MG63 (cell line): Measurements from ENCODE around the gene TMEM100. TPM values are rescaled to one million over a fixed set of nuclear protein-coding genes. Genes with fewer than 3 reads are reported as not detected.

Experiments used
- DNase-seq: peaks from one replicate; pipeline ENCODE4 v3.0.0-alpha.2; 2020
- H3K27me3 ChIP-seq: fragments of 250-450 bp; sonication (Bioruptor Pico); 2 replicates; pipeline ENCODE4 v1.5.1; 2020; ENCODE audit warnings: mild to moderate bottlenecking, moderate library complexity
- H3K36me3 ChIP-seq: fragments of 250-450 bp; sonication (Bioruptor Pico); 2 replicates; pipeline ENCODE4 v1.5.1; 2020; ENCODE audit warnings: mild to moderate bottlenecking, moderate library complexity
- H3K4me3 ChIP-seq: fragments of 250-450 bp; sonication (Bioruptor Pico); 2 replicates; pipeline ENCODE4 v1.5.1; 2020; ENCODE audit warnings: mild to moderate bottlenecking, moderate library complexity
- H3K9me3 ChIP-seq: fragments of 250-450 bp; sonication (Bioruptor Pico); 2 replicates; pipeline ENCODE4 v1.5.1; 2020; ENCODE audit warnings: mild to moderate bottlenecking, moderate library complexity
- total RNA-seq: library from RNA; depleted of rRNA; stranded (reverse); fragments of >200 nt; shearing (Covaris generic); gene quantifications from 2 replicates; pipeline ENCODE4 v1.2.3, GENCODE V29; 2014; ENCODE audit warnings: low replicate concordance

Gene TMEM100
- total RNA-seq, 1 experiment from 2014 or later: not detected

DNA sequence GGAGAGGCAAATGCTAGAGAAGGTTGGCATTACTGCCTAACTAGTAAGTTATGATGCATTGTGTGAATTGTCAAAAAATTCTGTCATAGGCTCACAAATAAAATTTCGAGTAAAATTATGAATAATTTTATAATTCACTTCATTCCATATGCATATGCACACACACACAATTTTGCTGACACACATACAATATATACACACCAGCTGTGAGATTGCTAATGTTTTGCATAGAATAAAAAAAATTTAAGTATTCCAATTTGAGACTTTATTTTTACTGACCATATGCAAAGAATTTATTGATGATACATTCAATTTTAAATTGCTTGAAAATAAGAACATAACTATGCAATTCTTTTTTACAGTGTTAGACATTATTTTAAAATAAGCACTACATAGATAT lies 6.8 kb upstream of the TMEM100 start:
- Histone ChIP-seq H3K4me3 (no peak overlapping the region), H3K27me3 (no peaks in the 10 kb centered on the region; the same call in 1 of the 2 replicates), H3K9me3 (no peaks in the 10 kb centered on the region), H3K36me3 (no peaks in the 10 kb centered on the region)
- DNase-seq: no peak

DNA sequence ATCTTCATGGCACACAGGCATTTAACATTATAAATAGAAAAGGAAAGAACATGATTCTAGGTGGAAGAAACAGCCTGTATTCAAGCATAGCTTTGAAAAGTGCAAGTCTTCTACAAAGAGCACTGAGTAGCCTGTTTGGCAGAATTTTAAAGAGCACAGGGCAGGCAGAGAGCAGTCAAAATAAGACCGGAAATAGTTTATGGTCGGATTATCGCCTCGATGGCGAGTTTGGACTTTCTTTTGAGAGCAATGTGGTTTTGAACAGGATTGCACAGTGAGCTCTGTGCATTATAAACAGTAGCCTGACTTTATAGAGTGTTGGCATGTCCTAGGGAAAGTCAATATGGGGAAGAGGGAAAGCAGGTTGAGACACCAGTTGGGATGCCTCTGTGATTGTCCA lies 6.2 kb upstream of the TMEM100 start:
- H3K4me3 ChIP-seq: no peak overlapping the region
- H3K27me3 ChIP-seq: no peaks in the 10 kb centered on the region; the same call in 1 of the 2 replicates
- no peaks in the 10 kb centered on the region for H3K36me3 ChIP-seq
- no peak for DNase-seq
- no peaks in the 10 kb centered on the region for H3K9me3 ChIP-seq

DNA sequence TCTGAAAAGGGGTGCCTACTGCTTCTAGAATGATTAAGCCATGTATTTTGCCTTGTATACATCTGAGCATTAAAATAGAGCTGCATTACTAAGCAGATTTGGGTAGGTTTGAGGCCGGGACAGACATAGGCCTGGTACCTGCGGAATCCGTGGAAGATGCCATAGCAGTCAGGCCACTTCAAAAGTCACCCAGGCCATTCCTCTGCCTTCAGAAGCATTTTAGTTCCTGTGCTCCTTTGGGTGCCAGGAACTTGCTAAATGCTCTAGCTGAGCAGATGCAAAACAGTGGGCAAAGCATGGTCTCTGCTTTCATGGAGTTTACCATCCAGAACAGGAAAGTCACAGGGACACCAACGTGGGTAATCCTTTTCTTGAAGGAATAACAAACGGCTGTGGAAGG lies 5.7 kb upstream of the TMEM100 start:
- H3K4me3 ChIP-seq: no peak overlapping the region
- H3K9me3 ChIP-seq: no peaks in the 10 kb centered on the region
- peaks cover 3% of the 10 kb centered on the region; the same call in 1 of the 2 replicates for H3K27me3 ChIP-seq
- H3K36me3 ChIP-seq: no peaks in the 10 kb centered on the region
- no peak for DNase-seq

DNA sequence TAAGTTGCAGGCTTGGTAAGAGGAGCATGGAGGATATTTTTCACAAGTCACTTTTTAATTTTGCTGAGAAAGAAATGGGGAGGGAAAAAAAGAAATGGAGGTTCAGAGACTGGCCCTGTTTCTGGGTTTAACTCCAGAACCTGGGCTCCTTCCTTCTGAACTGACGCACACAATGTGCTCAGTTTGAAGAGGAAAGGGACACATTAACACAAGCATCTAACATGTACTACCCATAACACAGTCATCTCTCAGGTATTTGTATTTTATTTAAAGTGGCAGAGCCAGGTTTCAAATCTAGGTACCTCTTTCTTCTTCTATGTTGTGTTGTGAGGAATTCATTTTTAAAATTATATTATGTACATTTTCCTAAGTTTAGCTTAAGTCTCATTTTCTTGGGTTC lies 5.3 kb upstream of the TMEM100 start:
- DNase-seq: no peak
- Histone ChIP-seq H3K4me3 (no peak overlapping the region), H3K27me3 (peaks cover 3% of the 10 kb centered on the region; the same call in 1 of the 2 replicates), H3K9me3 (no peaks in the 10 kb centered on the region), H3K36me3 (no peaks in the 10 kb centered on the region)

DNA sequence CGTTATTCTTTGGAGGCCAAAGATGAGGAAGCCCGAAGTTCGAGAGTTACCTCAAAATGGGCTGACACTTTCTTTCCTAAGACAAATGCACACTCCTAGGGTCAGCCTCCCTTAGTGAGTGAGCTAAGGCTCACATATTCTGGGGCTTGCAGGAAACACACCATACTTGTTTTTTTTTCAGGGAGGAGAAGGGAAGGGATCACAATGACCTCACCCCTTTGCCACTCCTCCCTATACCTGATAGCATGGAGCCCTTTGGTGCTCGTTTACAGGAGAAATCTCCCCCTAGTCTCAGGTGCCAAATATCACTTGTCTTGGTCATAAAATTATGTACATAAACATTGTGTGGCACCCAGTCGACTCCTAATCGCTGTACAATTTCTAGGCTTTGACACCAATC lies 4.6 kb upstream of the TMEM100 start:
- DNase-seq: no peak
- peaks cover 5% of the 10 kb centered on the region; the same call in 1 of the 2 replicates for H3K27me3 ChIP-seq
- no peaks in the 10 kb centered on the region for H3K9me3 ChIP-seq
- H3K4me3 ChIP-seq: no peak overlapping the region
- H3K36me3 ChIP-seq: no peaks in the 10 kb centered on the region

DNA sequence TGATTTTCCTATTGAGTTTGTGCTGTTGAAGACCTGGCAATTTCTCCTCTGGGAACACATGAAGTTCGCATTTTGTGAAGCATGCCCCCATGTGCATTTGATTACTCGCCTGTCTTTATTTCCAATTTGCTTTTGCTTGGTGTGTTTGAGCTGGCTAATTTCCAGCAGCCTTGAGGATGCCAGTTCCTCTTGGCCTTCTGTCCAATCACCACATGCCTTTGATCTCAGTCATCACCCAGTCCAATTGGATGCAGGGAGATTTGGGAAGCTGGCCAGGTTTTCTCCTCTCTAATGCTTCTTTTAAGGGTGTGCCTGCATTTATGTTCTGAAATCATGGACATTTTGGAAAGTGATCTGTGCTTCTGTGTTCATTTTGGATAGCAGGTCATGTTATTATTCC lies 3.8 kb upstream of the TMEM100 start:
- peak; percentile 81 for DNase-seq
- no peak overlapping the region for H3K4me3 ChIP-seq
- no peaks in the 10 kb centered on the region for H3K9me3 ChIP-seq
- no peaks in the 10 kb centered on the region for H3K36me3 ChIP-seq
- peaks cover 5% of the 10 kb centered on the region for H3K27me3 ChIP-seq

DNA sequence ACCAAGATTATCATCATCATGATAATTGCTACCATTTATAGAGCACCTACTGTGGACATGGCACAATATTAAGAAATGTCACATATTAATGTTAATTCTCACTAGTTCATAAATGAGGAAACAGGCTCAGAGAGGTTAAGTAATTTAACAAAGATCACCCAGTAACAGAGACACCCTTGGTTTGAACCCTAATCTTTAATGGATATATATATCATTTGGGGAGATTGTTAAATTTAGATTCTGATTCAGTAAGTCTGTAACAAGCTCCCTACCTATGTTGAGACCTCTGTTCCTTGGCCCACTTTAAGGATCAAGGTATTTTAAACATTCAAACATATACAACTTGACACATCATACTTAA lies 804 bp upstream of the TMEM100 start:
- no peak for DNase-seq
- no peaks in the 10 kb centered on the region for H3K36me3 ChIP-seq
- no peaks in the 10 kb centered on the region for H3K9me3 ChIP-seq
- H3K4me3 ChIP-seq: no peak overlapping the region
- H3K27me3 ChIP-seq: peaks cover 14% of the 10 kb centered on the region

DNA sequence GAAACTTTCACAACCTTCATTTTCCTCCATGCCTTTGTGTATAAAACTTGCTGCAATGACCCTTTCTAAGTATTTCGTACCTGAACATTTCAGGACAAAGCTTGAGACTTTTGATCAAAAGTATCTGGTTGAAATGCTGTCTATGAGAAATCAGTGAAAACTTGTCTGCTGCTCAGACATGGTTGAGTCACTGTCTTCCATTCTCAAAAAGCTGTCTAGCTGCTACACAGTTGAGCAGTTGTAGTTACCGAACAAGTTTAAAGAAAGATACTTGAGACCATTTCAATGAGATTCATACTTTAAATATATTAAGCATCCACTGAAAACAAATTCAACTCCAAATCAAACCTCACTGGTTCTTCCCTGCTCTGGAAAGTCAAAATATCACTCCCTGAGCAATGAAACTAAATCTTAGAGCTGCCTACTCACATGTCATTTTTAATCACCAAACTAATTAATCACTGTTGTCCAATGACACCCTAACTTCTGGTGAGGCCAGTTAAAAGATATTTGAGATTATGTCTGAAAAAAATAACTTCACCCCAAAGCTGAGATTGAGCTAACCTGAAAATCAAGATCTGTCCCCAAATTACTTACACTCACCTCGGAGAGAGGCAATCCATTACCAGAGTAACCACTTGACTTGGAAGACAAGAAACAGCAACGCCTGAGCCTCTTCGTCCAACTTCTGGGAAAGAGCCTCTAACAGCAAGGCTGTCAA lies 488 bp downstream of the TMEM100 start:
- H3K9me3 ChIP-seq: no peaks in the 10 kb centered on the region
- no peak for DNase-seq
- H3K4me3 ChIP-seq: no peak overlapping the region

DNA sequence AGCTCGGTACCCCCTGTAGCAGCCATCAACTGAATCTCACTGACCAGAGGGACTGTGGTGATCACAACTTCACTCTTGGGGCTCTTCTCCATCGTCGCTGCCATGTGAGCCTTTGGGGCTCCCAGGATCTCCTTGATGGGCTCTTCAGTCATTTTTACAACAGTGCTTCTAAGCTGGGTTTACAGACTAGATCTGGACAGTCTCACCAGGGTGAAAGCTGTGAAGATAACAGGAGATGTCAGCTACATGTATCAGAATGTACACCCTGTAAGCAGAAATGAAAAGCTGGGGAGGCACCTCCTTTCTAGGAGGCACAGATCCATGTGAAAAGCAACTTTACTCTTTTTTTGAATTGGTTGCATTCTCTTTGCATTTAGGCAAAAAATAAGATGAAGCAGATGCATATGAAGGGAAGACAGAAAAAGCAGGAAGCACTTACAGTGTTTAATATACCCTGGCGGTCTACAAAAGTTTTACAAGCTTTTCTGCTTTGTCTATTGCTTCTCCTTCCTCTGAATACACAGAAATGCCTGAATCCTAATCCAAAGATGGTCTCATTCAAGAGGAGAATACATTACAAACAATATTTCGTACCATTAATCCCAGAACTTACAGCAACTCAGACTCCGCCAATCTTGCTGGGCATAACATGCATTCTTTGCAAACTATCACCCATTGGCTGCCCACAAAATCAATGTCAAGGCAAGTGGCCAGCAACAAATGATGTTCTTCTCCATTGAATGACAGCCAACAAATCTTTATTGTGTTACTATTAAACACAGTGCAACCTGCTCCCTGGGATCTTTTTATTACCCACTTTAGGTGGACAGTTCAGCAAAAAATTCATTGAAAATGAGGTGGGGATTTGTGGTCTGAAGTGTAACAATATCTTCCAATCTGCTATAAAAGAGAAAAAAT lies 1.5 kb downstream of the TMEM100 start:
- no peaks in the 10 kb centered on the region for H3K36me3 ChIP-seq
- H3K27me3 ChIP-seq: peaks cover 16% of the 10 kb centered on the region
- H3K4me3 ChIP-seq: no peak overlapping the region
- H3K9me3 ChIP-seq: no peaks in the 10 kb centered on the region
- DNase-seq: no peak

More for the DNA sequence above, 488 bp downstream of the TMEM100 start:
- H3K27me3 ChIP-seq: peaks cover 16% of the 10 kb centered on the region
- H3K36me3 ChIP-seq: no peaks in the 10 kb centered on the region

DNA sequence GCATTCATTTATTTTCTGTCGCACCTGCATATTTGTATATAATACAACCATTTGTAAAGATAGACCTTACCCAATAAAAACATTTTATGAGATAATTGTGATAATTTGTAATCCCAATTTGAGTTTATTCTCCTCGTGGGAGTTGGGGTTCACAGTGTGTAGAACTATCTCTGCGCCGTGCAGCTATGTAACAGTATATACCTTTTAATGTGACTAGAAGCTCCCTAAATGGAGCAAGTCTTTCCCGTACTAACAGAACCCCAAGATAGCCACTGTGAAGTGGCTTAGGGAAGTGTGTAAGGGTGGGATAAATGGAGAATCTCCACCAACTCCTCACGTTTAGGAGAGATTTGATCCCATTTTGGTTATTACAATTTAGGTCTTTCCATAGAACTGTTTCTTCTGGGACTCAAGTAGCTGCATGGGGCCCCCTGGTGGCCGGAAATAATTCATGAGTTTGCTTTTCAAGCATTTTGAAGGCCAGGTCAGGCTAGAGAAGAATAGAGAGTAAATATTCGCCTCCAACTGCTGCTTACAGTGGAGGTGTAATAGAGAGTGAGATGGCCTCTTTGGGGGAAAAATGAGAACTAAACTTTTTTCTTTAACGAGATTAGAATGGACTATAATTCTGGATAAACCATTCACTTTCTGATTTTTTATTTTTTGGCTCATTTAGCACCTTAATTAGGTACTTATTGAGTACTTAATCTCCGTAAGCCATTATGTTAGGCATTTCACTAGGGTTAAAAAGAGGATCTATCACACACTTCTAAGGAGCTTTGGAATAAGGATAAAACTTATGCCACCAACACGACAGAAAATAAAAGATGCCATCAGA lies 4.5 kb downstream of the TMEM100 start:
- Histone ChIP-seq H3K9me3 (no peaks in the 10 kb centered on the region), H3K27me3 (peaks cover 13% of the 10 kb centered on the region), H3K4me3 (no peak overlapping the region), H3K36me3 (no peaks in the 10 kb centered on the region)
- DNase-seq: peak; percentile 55

DNA sequence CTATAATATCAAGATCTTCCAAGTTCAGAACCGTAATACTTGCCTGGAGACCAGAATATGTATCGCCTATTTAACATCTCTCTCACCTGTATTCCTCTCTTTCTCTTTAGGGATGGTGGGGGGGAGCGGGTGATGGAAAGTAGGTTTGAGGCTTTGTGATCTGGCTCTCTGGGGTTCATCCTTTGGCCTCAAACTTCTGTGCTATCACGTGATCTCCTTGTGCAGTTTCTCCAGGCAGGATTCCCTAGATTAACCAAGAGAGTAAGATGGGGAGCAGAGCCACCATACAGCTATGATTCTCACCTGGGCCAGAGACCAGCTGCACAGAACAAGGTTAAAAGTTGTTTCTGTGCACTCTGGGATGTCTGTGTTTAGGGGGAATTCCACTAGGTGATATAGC lies 5.2 kb downstream of the TMEM100 start:
- H3K27me3 ChIP-seq: peaks cover 12% of the 10 kb centered on the region
- no peaks in the 10 kb centered on the region for H3K9me3 ChIP-seq
- H3K4me3 ChIP-seq: no peak overlapping the region
- no peaks in the 10 kb centered on the region for H3K36me3 ChIP-seq
- no peak for DNase-seq

DNA sequence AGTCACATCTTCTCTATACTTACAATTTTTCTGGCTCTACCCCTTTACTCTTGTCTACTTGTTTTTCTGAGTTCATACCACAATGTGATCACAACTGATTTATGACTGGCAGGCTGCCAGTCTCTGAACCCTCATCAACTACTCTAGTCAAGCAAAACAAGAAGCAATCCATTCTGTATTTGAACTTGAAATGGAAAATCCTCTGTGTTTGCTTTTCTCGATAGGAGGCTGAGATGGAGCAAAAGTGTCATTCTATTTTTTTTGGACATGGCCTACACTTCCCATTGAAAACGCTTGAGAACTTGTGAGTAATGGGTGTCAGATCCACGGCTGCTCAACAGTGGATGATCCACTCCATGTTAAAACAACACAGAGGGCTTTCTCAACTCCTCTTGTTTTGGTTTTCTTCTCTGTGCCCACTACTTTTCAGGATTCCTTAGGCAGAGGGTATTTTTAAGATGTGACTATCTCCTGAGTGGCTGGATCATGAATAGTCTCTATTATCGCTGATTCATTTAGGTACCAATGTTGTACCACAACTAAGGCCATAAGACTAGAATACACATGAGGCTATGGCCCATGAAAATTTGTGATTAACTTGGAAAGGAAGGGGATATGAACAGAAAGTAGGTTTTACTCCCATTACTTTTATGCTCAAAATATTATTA lies 11.7 kb downstream of the TMEM100 start:
- H3K9me3 ChIP-seq: no peaks in the 10 kb centered on the region
- H3K36me3 ChIP-seq: no peaks in the 10 kb centered on the region
- DNase-seq: no peak

DNA sequence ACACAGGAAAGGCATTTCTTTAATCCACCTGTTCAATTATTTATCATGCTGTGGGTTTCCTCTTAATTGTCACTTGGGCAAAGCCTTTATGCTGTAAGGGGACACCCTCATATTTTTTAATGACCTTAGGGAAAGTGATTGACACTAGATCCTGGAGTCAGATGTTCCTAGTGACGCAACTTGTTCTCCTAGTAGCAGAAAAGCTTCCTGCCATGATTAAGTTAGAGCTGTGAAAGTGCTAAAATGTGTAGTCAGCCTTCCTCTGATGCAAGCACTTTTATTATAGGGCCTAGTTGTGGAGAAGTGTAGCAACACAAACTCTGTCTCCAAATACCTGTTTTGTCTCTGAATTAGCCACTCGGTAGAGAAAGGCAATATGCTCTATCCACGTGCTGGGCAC lies 12.3 kb downstream of the TMEM100 start:
- no peak overlapping the region for H3K4me3 ChIP-seq
- H3K27me3 ChIP-seq: no peaks in the 10 kb centered on the region; the same call in 1 of the 2 replicates
- H3K9me3 ChIP-seq: no peaks in the 10 kb centered on the region
- no peak for DNase-seq
- H3K36me3 ChIP-seq: no peaks in the 10 kb centered on the region

More for the DNA sequence above, 11.7 kb downstream of the TMEM100 start:
- Histone ChIP-seq H3K4me3 (no peak overlapping the region), H3K27me3 (no peaks in the 10 kb centered on the region; the same call in 1 of the 2 replicates)

DNA sequence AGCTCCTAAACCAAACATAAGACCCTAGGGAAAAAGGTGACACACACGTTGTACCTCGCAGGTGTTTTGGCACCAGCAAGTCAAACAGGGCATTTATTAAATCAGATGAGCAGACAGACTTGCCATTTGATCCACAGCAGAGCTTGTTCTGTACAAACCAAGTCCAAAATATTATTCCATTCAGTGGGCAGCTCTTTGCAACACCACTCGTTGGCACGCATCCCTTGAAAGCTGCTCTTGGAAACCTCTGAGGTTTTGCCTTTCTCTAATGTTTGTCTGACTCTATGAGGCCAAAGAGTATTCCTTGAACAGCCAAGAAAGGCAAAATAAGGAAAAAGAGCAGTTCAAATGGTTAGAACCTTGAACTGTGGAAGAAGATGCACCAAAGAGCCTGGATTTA lies 12.7 kb downstream of the TMEM100 start:
- Histone ChIP-seq H3K9me3 (no peaks in the 10 kb centered on the region), H3K36me3 (no peaks in the 10 kb centered on the region)
- no peak for DNase-seq

DNA sequence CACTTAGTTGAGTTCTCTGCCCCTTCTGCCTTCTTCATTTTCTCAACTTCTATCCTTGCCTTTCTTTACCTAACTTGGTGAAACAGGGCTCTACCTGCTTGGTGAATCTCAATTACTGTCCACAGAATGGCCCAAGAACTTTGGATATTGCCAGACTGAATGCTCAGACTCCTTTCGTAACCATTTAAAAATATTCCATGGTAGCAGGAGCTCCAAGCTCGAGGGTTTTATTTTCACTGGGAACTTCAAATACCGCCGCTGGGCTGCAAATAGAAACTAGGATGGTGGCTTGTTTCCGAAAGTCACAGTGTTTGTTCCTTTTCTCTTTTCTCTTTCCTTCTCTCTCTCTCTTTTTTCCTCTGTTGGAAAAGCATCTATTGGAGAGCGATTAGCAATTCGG lies 13.2 kb downstream of the TMEM100 start:
- Histone ChIP-seq H3K27me3 (no peaks in the 10 kb centered on the region; the same call in 1 of the 2 replicates), H3K9me3 (no peaks in the 10 kb centered on the region), H3K4me3 (no peak overlapping the region), H3K36me3 (no peaks in the 10 kb centered on the region)
- DNase-seq: no peak

More for the DNA sequence above, 12.7 kb downstream of the TMEM100 start:
- H3K4me3 ChIP-seq: no peak overlapping the region
- no peaks in the 10 kb centered on the region; the same call in 1 of the 2 replicates for H3K27me3 ChIP-seq
